Activated naive CD4-positive, alpha-beta T cell treated with anti-CD3 and anti-CD28 coated beads, Interleukin-2, amount 50 U/mL, for 16 hours (primary cell): ENCODE measurements around the gene PLEKHA5.
"Not testable (repeated sequence)": the region's sequence is repeated elsewhere in the genome, so short reads cannot be mapped to it uniquely, and the experiment has no call there.

Source experiments
- DNase-seq: peaks from one replicate; pipeline ENCODE4 v3.0.0-alpha.2; 2020

The PLEKHA5 gene

DNA sequence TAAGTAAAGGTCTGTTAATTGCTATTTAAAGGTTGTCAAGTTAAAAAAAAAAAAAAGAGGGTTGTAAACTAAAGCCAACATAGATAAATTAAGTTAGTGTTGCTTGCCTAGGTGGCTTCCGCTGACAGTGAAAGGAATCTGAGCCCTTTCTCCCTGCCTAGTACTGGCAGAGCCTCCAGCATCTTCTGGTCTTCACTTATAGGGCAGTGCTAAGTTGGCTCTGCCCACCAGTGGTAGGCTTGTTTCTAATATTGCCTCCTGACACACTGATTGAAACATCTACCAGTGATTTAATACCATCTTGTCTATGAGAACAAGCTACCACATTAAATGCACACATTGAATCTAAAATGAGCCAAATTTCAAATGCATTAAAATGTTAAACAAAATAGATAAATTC lies 39.7 kb downstream of the PLEKHA5 start:
- no peak for DNase-seq

DNA sequence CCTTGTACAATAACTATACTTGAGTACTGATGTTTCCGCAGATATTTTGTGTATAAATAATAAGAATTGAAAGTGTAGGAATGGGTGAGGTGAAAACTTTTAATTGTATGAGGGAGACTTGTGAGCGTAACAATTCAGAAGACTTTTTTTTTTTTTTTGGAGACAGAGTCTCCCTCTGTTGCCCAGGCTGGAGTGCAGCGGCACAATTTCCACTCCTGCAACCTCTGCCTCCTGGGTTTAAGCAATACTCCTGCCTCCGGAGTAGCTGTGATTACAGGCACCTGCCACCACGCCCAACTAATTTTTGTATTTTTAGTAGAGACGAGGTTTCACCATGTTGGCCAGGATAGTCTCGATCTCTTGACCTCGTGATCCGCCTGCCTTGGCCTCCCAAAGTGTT lies 40.8 kb downstream of the PLEKHA5 start:
- not testable (repeated sequence) for DNase-seq

DNA sequence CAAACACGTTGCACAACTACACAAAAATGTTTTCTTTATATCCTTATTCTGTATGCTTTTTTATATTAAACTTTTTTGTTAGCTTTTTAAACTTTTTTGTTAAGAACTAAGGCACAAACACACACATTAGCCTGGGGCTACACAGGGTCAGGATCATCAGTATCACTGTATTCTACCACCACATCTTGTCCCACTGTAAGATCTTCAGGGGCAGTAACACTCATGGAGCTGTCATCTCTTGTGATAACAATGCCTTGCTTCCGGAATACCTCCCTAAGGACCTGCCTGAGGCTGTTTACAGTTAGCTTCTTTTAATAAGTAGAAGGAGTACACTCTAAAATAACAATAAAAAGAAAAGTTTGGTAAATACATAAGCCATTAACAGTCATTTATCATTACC lies 42.2 kb downstream of the PLEKHA5 start:
- no peak for DNase-seq

DNA sequence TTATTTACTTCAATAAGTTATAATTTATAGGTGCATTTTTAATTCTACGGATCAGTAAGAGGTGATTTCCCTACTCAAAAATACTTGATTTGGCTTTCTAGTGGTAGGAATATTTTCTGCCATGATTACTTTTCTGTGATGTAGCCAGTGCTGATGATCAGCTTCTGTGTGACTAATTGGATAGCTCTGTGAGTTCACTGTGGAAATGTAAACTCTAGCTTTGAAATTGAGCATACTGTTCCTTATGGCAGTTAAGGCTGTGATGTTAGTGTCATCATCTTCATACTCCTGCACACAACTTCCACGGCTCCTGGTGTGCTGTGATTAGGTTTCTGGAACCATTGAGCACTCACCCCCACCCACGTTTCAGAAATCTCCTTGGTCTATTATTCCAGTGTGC lies 48.2 kb downstream of the PLEKHA5 start:
- DNase-seq: no peak

DNA sequence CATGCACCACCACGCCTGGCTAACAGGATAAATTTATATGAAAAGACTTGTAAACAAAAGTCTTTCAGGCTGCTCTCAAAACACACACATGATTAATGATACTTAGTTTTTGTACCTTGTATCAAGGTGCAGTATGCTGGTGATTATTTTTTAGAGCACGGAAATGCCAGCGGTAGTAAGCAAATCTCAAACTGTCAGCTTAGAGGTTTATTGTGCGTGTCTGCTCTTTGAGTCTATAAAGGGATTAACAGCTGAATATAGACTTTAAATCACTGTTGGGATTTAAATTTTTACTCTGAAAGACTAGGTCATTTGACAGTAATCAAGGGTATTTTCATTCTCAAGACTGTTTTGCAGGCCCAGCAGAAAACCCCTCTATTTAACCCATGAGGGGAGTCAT lies 50.5 kb downstream of the PLEKHA5 start:
- no peak for DNase-seq

DNA sequence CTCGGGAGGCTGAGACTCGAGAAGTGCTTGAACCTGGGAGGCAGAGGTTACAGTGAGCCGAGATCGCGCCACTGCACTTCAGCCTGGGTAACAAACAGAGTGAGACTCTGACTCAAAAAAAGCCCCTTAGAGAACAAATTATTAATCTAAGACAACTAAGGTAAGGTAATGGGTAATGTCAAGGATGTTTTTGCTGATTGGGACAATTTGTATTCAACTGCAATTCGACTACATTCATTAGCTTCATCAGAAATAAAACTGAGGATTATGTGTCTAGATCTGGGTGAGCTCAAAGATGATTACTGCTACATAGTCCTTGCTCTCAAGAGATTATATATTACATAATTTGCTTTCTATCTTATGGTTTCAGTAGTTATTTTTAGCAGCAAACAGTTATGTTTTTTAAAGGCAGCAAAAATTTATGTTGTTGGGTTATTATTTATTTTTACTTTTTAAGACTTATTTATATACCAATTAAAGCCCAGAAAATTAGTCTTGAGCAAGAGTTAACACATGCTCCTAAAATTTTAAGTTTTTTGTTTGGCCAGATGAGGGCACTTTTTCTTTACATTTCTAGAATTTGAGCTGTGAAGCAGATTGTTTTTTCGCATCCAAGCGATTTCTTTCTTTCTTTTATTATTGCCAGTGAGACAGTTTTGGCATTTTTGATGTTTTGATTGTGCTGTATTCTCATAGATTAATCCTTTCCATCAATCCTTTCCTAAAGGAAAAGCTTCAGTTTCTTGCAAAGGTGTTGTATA lies 52.3 kb downstream of the PLEKHA5 start:
- no peak for DNase-seq

DNA sequence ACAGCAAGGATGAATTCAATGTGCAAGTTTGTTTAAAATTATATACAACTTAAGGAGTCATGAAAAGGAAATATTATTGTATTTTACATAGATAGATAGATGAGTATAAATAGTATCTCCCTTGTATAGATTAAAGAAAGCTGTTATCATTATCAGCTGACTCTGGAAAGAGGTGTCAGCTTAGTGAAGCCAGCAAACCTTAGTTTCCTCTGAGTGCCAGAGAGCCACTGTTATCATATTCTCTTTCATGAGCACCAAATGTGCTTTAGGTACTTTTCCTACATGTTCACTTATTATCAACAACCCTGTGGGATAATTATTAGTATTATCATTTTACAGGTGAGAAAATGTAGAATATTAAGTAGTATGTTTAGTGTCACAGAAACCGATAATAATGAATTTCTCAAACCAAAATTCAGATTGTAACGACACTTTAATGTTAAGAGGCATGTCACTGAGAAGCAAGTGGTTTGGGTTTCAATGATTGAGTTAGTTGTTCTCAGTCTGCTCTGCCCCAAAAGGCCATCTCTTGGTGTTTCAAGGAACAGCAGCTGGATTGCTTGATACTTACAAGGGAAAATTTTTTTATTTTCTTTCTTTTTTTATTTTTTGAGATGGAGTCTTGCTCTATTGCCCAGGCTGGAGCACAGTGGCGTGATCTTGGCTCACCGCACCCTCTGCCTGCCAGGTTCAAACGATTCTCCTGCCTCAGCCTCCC lies 53.7 kb downstream of the PLEKHA5 start:
- DNase-seq: no peak

DNA sequence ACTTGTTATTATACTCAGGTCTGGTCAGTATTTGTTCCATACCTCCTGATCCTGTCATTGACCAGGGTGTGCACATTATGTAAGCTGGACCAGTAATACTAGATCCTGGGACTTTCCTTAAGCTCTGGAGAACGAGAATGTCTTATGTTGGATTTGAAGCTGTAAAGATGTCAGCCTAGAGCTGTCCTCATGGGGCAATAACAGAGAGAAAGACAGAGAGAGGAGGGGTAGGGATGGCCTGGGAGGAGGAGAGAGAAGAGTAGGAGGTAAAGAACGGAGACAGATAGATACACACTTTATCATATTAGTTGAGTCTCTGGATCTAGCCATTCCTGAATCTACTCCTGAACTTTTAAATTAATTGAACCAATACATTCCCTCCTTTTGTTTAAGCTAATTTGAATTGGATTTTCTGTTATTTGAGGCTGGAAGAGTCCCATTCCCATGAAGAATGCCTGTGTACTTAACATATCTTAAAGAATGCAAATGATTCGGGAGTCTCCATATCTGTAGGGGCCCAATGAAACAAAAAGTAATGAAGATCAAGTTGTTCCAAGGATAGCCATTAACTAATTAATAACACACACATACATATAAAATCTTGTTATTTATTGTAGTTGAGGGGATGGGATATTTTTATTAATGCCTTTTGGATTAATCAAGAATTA lies 55.9 kb downstream of the PLEKHA5 start:
- no peak for DNase-seq

DNA sequence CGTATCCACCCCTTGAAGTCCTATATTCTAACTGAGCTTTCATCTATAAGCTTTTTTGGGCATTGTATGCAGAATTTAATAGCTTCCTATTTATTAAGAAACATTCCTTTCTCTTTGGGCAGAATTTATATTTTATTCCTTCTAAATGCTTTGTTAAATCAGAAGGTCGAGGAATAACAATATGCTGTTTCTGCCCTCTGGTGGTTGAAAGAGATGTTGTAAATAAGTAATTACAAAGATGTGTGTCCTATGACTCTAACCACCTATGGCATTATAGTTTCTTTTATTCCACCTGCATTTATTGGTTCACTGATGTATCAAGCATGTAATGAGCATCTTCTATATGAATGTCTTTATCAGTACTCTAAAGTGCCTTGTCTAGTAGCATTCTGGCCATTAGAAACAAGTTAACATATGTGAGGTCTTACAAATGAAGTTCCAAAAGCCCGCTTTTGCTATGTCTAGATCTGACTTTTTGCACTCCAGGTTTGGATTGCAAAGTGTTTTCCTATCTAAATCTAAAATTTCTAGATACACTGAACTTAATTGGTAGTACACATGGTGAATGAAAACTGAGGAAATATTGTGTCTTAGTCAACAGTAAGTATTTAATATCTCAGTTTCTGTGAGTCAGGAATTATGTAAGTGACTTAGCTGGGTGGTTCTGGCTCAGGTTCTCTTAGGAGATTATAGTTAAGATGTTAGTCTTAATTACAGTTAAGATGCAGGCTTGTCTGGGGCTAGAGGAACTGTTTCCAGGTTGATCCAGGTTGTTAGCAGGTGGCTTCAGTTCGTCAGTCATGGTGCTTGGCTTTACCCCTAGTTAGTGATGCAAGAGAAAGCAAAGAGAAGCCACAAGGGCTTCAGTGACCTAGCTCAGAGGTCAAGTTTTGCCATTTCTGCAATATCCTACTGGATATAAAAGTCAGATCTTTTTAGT lies 57.5 kb downstream of the PLEKHA5 start:
- no peak for DNase-seq

DNA sequence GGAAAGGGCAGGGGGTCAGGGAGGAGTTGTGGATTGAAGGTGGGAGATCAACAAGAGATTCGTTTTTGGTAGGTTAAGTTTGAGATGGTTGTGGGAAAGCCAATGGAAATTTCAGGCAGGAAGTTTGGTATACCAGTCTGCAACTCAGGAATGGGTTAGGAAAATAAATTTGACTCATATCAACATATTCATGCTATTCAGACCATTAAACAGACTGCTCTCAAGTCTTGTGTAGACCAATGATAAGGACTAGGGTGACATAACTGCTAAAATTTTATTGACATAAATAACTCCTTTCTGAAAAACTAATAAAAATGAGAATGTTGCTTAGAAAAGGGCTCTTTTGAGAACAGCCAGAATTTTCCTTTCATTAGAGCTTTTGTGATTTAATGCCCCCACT lies 60.0 kb downstream of the PLEKHA5 start:
- no peak for DNase-seq

DNA sequence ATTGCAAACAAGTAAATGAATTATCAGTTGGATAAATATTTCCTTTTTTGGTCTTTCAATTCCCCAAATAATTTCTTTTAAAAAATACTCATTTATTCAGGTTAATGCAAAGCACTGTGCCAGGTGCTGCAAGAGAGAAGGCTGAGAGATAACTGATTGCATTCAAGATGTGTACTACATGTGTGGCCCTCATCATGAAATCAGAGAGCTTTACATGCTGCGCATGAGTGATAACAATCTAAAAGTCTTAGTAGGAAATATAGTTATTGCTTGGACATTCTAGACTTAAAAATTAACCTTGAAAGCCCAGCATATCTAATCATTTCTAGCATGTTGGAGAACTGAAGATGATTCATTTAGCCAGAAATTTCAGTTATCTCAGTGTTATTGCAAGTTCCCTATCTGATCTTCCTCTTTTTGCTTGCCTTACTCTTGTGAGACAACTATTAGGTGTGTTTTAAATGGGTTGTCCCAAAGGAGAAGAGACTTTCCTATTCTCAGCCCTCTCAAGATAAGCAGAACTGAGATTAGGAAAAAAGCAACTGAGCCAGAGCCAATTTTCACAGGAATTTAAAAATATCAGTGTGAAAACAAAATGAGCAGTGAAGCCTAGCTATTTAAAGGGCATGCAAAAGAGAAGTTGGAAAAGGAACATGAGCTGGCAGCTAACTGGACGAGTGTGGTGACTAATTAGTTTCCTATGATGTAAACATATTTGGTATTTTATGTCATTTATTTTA lies 60.9 kb downstream of the PLEKHA5 start:
- no peak for DNase-seq

DNA sequence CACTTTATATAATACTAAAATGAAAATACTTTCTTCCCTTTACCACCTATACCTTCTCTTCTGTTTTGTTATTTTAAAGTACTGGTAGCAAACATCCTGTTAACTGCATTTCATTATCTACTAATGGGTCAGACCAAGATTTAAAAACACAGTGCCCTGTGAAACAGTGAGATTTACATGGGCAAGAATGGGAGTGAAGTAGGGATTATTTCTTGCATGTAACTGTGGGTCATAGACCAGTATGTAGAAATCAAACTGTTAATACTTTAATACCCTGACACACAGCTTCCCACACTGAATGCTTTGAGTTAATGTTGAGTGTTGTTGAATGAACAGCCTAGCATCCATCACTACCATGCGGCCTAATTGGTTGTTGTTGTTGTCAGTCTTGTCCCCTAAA lies 61.6 kb downstream of the PLEKHA5 start:
- DNase-seq: no peak

DNA sequence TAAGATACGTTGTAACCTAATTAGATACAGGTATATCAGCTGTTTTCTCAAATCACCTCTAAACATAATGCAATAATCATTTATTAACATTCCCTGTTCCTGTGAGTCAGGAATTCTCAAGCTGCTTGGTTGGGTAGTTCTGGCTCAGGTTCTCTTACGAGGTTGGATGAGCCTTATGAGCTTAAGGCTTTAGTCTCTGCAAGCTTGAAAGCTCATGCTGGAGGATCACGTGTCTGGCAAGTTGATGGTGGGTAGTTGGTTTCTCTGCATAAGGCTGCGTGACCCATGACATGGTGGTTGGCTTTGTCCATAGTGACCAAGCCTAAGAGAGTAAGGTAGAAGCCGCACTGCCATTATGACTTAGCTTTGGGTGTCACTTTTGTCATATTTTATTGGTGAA lies 62.0 kb downstream of the PLEKHA5 start:
- no peak for DNase-seq

DNA sequence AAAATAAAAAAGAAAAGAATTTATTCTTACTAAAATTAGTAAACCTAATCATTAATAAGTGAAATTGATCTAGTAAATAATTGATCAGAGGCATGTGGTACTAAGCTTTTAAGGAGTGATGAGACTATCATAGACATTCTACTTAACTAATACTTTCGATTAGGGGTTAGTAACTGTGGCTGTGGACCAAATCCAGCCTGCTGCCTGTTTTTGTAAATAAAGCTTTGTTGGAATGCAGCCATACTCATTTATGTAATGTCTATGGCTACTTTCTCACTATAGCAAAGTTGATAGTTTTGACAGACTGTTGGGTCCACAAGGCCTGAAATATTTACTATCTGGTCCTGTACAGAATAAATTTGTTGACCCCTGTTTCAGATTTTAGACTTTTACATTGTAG lies 63.2 kb downstream of the PLEKHA5 start:
- DNase-seq: no peak

DNA sequence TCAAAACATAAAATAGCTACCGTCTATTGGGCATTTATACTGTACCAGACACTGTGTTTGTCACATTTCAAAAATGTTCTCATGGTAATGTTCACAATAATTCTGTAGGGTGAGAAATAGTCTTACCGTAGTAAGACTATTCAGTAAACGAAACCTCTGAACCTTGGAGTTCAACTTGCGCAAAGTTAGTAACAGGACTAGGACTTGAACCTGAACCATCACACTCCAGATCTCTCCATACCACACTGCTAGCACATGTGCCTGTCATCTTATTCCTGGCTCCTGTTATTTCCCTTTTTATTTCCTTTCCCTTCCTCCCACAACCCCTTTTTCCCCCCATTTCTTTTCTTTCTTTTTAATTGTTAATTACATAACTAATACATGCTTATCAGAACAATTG lies 65.4 kb downstream of the PLEKHA5 start:
- no peak for DNase-seq

DNA sequence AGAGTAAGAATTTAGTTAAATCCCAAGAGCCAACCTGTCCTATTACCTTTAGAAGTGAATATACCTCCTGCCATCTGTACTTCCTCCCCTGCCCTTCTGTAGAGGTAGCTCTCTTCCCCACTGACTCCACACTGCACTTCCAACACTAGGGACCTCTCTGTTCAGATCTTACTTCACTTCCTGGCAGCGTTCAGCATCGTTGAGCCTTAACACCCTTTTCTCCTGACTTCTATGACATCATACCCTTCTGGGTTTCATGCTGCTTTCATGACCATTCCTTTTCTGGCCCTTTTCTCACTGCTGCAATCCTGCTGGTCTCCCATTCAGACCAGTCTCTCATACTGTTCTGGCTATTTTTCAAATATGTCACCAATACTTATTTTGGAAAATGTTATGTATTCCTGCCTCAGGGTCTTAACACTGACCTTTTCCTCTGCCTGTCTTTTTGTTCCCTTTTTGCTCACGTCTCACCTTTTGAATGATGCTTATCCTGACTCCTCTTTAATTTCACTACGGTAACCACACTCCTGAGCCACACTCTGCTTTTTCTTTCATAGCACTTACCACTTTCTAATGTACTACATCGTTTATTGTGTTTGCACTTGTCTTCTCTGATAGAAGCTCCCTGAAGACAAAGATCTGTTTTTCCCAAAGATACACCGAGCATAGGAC lies 67.6 kb downstream of the PLEKHA5 start:
- no peak for DNase-seq

DNA sequence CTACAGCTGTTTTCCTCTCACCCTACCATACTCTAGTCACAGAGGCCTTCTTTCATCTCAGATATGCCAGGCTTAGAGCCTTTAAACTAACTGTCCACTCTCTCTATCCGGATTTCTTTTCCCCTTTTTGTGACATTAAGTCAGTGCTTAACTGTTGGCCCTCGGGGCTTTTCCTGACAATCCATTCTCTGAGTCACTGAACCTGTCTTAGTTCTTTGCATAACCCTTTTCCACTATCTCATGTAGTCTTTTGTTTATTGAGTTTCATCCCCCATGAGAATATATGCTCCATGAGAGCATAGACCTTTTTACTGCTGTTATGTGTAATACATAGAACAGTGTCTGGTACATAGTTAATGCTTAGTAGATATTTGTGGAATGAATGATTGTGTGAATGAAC lies 68.7 kb downstream of the PLEKHA5 start:
- DNase-seq: no peak

DNA sequence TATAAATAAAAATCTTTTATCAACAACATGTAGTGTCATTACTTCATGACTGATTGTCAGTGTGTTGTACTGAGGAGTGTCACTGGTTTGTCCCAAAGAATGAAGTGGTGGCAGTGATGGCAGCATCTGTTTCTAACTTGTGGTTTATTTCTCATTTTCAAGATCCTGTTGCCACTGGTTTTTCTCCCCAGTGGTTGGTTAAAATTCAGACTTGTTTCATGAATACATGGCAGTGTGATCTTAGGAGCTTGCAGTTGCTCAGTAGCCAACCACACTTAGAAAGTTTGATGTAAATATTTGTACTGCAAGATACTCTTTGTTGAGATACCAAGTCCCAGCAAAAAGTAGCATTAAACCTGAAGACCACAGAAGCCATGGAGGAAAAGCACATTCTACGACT lies 69.8 kb downstream of the PLEKHA5 start:
- DNase-seq: no peak

DNA sequence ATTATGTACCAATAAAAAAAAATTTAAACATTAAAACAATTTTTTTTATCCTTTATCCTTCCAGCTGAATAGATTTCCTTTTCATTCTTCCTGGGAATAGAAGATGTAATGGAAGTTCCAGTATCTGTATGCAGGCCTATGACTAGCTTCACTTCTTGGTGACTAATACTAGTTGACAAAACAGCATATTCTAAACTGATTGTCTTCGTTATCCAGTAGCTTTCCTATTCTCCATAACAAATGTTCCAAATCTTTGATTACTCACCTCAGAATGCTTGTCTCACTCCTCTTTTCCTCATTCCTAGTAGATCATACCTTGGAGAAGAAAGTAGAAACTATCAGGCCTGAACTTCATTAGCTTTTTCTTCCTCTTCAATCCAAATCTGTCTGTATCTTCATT lies 70.7 kb downstream of the PLEKHA5 start:
- DNase-seq: no peak

DNA sequence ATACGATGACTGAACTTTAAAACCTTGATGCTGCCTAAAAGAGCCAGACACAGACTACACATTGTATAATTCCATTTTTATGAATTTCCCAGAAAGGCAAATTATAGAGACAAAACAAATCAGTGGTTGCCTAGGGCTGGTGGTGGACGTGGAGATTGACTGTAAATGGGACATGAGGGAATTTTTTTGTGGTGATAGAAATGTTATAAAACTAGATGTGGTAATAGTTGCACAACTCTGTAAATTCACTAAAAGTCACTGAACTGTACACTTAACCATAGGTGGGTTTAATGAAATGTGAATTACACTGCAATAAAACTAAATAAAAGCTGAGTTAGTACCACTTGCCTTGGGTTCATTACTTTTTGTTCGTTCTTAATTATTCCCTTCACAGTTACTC lies 72.1 kb downstream of the PLEKHA5 start:
- no peak for DNase-seq

DNA sequence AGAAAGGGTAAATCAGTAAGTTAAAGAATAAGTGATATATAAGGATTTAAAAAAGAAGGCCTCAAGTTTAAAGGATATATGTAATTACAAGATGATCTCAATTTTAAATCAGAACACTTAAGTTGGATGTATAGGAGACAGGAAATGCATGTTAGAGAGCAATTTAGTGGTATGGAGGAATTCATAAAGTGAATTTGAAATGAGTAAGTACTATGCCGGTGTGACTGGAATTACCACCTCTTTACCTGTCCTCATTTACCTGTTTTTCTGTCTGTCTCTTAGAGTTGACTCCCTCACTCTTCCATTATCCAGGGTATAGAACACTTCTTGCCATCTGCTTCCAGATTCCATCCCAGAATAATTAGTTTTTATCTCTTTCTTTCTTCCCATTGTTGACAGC lies 73.5 kb downstream of the PLEKHA5 start:
- DNase-seq: no peak
